ENCODE measurements around the gene P2RY14.
A peak's percentile ranks its signal among the peaks of the same experiment; 100 is the strongest.
"Not testable (repeated sequence)": the region's sequence is repeated elsewhere in the genome, so short reads cannot be mapped to it uniquely, and the experiment has no call there.

P2RY14 gene

DNA sequence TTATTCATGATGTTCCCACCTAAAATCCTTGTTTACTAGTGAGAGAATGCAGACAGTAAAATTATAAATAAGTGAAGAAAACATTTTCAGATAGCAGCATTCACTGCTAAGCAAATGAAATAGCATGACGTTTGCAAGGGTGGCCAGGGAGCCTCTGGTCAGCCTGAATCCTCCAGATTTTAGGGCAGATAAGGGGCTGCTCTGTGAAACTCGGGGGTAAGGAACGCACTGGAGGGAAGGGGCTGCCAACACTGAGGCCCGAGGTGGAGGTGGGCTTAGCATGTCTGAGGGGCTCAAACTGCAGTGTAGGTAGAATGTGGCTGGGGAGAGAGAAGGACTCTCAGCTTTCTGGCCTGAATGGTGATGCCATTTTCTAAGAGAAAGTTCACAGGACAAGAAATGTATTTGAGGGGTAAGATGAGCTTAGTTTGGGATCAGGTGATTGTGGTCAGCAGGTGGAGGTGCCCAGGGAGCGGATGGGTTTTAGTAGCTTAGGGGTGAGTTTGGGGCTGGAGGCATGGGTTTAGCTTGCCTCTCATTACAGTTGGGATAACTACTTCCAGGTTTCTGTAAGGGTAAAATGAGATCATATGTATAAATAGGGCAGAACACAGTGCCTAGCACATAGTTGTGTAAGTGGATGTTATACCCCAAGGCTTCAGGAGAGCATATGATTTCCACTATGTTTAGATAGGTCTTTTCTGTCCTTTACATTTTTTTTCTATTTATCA is 95.8 kb downstream of the P2RY14 start:
- DNase-seq (ENCODE audit: low spot score), result no peak

DNA sequence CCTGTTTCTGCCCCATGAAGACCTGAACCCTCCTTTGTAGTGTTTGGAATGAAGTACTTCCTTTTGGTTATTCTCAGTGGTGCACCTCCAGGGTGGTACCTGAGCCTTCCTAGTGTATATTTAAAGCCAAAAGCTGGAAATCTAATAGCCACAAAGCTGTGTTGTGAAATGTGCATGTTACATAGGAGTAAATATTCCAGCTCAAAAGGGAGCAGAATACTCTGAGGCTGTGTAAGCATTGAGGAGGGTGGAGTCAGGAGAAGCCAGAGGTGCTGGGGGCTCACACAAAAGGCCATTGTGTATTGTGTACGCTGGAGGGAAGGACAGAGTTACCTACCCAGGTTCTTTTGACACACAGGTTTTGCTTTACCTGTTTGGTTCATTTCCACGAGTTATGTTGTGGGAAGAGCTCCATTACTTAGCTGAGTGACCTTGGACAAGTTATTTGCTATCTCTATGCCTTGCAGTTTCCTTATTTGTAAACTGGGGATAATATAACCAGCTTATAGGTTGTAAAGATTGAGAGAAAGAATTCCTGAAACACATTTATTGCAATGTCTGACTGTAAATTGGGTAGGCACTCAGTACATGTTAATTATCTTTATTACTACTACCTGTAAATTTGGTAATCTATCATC is 100.0 kb downstream of the P2RY14 start:
- no peak for DNase-seq (ENCODE audit: low spot score)

DNA sequence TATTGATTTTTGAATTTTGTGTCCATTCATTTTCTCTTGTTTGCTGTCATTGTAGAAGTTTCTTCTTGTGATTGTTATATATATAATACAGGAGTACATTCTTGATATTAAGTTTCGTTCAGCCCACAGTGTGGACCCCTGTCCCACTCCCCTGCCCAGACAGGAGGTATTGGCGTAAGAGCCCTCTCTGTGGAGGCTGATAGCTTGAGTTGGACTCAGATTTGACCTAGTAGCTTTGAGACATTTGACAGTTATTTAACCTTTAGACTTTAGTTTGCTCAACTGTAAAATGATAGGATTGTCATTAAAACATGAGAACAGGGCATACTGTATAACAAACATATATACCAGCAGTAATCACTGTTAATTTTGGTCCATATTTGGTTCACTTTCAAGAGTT is 102.4 kb downstream of the P2RY14 start:
- DNase-seq (ENCODE audit: low spot score), result no peak

DNA sequence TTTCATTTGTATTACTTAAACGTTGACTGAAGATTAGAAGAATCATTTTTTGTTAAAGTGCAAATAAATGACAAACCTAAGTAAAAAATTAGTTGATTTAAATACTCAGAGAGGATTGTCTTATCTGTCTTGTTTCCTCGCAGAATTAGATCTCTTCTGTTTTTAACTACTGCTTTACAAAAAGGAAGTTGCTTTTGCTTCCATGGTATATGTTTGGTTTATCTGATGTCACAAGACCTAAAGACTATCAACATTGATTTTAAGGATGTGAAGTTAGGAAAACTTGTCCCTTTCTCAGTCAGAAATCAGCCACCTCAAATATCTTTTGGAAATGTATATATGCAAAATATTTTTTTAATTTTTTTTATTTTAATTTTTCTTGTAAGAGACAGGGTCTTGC is 104.0 kb downstream of the P2RY14 start:
- DNase-seq (ENCODE audit: low spot score), result no peak

DNA sequence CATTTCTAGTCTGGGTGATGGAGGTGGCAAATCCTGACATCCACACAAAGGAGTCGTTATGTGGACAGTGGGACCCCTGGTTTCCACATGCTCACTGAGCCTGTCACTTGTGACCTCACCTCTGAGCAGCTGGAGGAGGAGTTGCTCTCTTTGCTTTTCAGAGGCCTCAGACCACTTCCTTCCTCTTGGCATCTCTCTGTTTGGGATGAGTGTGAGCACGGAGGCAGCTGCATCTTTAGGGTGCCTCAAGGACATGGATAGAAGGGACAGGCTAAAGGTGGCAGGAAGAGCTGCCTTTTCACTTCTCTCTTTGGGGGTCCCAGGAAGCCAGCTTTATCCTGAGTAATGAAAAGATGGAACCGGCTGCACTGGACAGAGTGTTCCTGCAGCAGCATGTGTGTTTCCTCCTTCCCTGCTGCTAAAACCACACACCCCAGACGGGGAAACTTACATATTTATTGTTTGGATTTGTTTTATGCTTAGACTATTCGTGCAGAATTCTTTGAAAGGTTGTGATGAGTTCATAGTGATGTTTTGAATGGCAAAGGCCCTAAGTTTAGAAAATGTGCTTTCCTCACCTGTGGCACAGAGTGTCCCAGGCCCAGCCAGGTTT is 107.1 kb downstream of the P2RY14 start:
- DNase-seq (ENCODE audit: low spot score), result no peak

DNA sequence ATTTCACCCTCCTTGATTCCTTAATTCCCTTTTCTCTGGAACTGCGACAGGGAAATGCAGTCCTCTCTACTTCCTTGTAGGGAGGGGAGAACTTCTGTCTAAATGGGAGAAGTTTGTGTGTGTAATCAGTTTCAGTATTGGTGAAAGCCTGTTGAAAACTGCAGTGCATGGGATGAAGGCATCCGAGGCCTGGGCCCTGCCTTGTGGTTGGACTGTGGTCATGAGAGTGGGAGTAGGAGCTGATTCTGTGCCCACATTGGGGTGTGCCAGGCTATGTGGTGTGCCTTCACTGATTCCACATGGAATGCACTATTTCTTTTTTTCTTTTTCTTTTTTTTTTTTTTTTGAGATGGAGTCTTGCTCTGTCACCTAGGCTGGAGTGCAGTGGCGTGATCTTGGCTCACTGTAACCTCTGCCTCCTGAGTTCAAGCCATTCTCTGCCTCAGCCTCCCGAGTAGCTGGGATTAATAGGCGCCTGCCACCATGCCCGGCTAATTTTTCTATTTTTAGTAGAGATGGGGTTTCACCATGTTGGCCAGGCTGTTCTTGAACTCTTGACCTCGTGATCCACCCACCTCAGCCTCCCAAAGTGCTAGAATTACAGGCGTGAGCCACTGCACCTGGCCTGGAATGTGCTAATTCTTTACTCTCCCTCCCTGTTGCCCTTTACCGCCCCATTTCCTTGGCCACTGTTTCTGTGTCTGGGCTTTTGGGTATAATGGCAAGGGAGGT is 108.2 kb downstream of the P2RY14 start:
- DNase-seq (ENCODE audit: low spot score), result not testable (repeated sequence)

DNA sequence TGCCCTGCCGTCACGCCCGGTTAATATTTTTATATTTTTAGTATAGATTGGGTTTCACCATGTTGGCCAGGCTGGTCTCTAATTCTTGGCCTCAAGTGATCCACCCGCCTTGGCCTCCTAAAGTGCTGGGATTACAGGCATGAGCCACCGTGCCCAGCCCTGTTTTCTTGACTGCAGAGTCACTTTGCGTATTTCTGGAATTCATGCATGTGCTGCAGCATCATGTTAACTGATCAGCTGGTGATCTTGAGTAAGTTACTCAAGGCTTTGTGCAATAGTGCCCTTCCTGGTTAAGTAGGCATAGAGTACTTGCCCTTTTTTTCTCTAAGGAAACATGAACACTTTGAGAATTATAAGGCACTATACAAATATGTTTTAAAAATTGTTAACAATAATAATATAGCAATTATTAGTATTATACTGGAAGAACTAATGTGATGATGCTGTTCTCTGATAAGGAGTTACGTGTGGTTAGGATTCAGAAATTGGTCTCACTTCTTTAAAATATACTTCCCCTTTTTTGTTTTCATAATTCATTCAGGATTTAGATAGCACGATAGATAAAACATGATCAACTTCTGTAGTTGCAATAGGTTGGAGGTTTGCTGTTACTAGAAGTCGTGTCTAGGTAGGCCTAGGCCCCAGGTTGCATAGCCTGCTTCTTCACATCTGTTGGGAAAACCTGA is 108.9 kb downstream of the P2RY14 start:
- DNase-seq (ENCODE audit: low spot score), result no peak

DNA sequence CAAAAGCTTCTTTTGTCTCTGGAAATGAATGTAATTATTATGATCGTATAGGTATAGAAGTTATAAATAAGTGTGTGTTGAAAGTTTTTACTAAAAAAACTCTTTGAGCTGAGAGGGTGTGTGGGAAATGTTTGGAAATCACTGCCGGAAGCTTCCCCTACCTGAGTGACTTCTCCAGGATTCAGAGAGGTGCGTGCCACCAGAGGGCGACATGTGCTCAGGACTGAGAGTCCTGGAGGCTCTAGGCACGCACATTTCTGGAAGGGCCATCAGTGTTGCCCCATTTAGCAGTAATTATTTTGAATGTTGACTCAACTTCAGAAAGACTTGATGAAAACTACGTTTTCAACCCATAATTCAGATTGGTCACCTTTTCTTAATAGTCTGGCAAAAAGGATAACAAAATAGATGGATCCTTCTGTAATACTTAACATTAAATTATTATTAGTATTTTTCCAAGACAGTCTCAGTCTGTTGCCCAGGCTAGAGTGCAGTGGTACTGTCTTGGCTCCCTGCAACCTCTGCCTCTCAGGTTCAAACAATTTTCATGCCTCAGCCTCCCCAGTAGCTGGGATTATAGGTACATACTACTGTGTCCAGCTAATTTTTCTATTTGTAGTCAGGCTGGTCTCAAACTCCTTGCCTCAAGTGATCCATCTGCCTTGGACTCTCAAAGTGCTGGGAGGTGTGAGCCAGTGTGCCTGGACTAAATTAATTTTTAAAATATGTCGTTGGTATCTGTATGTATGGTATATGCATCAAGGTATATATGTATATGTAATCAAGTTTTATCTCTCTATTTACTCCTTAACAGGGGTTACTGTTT is 109.9 kb downstream of the P2RY14 start:
- DNase-seq (ENCODE audit: low spot score), result peak; percentile 59

DNA sequence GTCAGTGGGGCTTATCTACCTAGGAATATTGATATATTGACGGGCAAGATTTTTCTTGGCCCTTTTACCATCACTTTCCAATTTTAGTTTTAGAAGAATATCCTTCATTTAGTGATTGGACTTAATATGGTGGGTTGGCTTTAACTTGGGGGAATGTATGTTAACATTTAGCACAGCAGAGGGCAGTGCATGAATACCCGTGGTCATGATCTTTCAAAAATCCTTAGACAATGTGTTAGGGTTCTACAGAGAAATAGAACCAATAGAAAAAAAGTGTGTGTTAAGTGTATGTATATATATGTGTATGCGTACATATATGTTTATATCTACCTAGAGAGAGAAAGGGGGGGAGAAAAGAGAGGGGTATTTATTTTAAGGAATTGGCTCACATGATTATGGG is 112.2 kb downstream of the P2RY14 start:
- DNase-seq (ENCODE audit: low spot score), result no peak

DNA sequence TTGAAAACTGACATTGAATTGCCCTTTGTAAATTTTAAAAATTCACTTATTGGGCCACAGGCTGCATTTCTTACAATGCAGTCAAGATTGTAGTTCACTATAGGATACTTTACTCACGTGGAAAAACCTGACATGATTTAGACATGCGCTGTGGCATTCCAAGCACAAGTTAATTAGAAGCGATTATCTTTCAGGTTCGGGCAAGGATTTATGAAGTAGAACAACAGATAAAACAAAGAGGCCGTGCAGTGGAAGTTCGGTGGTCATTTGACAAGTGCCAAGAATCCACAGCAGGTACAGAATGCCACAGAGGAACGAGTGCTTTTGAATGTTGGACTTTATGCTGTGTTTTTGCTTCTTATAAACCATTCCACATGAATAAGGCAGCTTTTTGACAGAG is 113.1 kb downstream of the P2RY14 start:
- no peak for DNase-seq (ENCODE audit: low spot score)

Measured in hepatic stellate cell (primary cell).